PC-9 (cell line): ENCODE measurements around the gene F13A1. TPM values are rescaled to one million over a fixed set of nuclear protein-coding genes. Genes with fewer than 3 reads are reported as not detected.

Experiments used
- BruUV-seq: library from RNA; stranded (reverse); fragments of 400-500 nt; replicated peaks from 2 replicates; lab custom pipeline; 2021; lab: Mats Ljungman, UMichigan
- CTCF ChIA-PET: fragments of 300-600 bp; sonication (Branson Sonifier 250); formaldehyde crosslinking; loops from one replicate; lab custom pipeline; 2022; ENCODE audit warnings: antibody characterized with exemption; lab: Charles Lee
- POLR2A ChIA-PET: fragments of 300-600 bp; sonication (Branson Sonifier 250); formaldehyde crosslinking; loops from one replicate; lab custom pipeline; 2022; ENCODE audit warnings: antibody characterized with exemption; ENCODE audit not compliant: unreplicated experiment; lab: Charles Lee
- DNase-seq, 2 experiments: peaks; one replicate each; pipeline versions ENCODE4 v3.0.0 to v3.0.0-alpha.2; 2015 to 2022; ENCODE audit warnings: mixed read lengths in 1 of 2
- H2AFZ ChIP-seq: fragments of 200-600 bp; sonication (generic); 2 replicates; pipeline ENCODE4 v1.8.1; 2017; ENCODE audit warnings: antibody characterized with exemption
- H3F3A ChIP-seq: fragments of 200-600 bp; sonication (generic); 2 replicates; pipeline ENCODE4 v1.8.1; 2017; ENCODE audit warnings: antibody characterized with exemption, mild to moderate bottlenecking, low read depth; ENCODE audit not compliant: insufficient read depth
- H3K27ac ChIP-seq: fragments of 200-600 bp; sonication (generic); 2 replicates; pipeline ENCODE4 v1.6.1; 2016; ENCODE audit warnings: mixed run types
- H3K27me3 ChIP-seq: fragments of 200-600 bp; sonication (generic); 2 replicates; pipeline ENCODE4 v1.6.1; 2016; ENCODE audit warnings: low read depth, mixed run types; ENCODE audit not compliant: insufficient read depth
- H3K36me3 ChIP-seq: fragments of 200-600 bp; sonication (generic); 2 replicates; pipeline ENCODE4 v1.6.1; 2016; ENCODE audit warnings: low read depth, mixed run types
- H3K4me1 ChIP-seq: fragments of 200-600 bp; sonication (generic); replicated peaks from 2 replicates; pipeline ENCODE4 v1.6.1; 2016; ENCODE audit warnings: mixed run types; ENCODE audit not compliant: insufficient read depth
- H3K4me2 ChIP-seq: fragments of 200-600 bp; sonication (generic); 2 replicates; pipeline ENCODE4 v1.6.1; 2017; ENCODE audit warnings: mixed run types
- H3K4me3 ChIP-seq: fragments of 200-600 bp; sonication (generic); 2 replicates; pipeline ENCODE4 v1.6.1; 2016; ENCODE audit warnings: mixed run types
- H3K79me2 ChIP-seq: fragments of 200-600 bp; sonication (generic); 2 replicates; pipeline ENCODE4 v1.6.1; 2017; ENCODE audit warnings: low read depth, mixed run types
- H3K9me2 ChIP-seq: fragments of 200-600 bp; sonication (generic); 2 replicates; pipeline ENCODE4 v1.8.1; 2017; ENCODE audit warnings: mild to moderate bottlenecking; ENCODE audit not compliant: insufficient read depth
- H3K9me3 ChIP-seq: fragments of 200-600 bp; sonication (generic); 2 replicates; pipeline ENCODE4 v1.8.1; 2016; ENCODE audit warnings: low read depth; ENCODE audit not compliant: insufficient read depth
- H4K20me1 ChIP-seq: fragments of 200-600 bp; sonication (generic); 2 replicates; pipeline ENCODE4 v1.8.1; 2017; ENCODE audit not compliant: insufficient read depth
- EZH2 ChIP-seq: fragments of 200-600 bp; sonication (generic); IDR thresholded peaks from 2 replicates; pipeline ENCODE4 v1.8.0; 2017; ENCODE audit warnings: antibody characterized with exemption, low read depth
- intact Hi-C: fragments of 100-400 bp; cut with micrococcal nuclease; formaldehyde crosslinking; loops from one replicate; pipeline ENCODE4 v1.10.0; 2022; ENCODE audit not compliant: unreplicated experiment
- total RNA-seq: library from RNA; stranded (reverse); gene quantifications from 2 replicates; pipeline ENCODE4 v1.2.3, GENCODE V29; 2021
- TF ChIP-seq, protein P1 (sequence below): fragments of 200-600 bp; sonication (generic); conservative IDR thresholded peaks from 2 replicates; pipeline ENCODE4 v1.6.1; 2017; ENCODE audit warnings: mixed run types, antibody characterized with exemption, mild to moderate bottlenecking, moderate library complexity

The F13A1 gene
- total RNA-seq, 1 experiment from 2014 or later = not detected

DNA sequence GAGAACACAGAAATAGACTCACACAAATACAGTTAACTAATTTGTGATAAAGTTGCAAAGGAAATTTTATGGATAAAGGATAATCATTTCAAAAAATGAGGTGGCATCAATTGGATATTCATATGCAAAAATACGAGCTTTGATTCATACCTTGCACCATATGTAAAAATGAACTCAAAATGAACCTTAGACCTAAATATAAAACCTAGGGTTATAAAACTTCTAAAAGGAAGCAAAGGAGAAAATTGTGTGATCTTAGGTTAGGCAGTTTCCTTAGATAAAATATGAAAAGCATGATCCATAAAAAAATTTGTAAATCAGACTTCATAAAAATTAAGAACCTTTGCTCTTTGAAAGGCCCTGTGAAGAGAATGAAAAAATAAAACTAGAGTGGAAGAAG lies 85.5 kb downstream of the F13A1 start:
- BruUV-seq = no TSS peak
- Histone ChIP-seq H3K4me3 (no peak overlapping the region), H3K9me2 (no peaks in the 10 kb centered on the region), H3K36me3 (no peaks in the 10 kb centered on the region), H3K9me3 (no peaks in the 10 kb centered on the region), H3K4me2 (no peak overlapping the region), H3K27me3 (no peaks in the 10 kb centered on the region), H3K4me1 (no peaks in the 10 kb centered on the region), H3K79me2 (no peaks in the 10 kb centered on the region), H4K20me1 (no peaks in the 10 kb centered on the region), H2AFZ (no peak overlapping the region), H3F3A (no peaks in the 10 kb centered on the region), H3K27ac (no peak overlapping the region)
- intact Hi-C loops = no loop called here
- no peak for TF ChIP-seq EZH2
- TF ChIP-seq, protein P1, sequence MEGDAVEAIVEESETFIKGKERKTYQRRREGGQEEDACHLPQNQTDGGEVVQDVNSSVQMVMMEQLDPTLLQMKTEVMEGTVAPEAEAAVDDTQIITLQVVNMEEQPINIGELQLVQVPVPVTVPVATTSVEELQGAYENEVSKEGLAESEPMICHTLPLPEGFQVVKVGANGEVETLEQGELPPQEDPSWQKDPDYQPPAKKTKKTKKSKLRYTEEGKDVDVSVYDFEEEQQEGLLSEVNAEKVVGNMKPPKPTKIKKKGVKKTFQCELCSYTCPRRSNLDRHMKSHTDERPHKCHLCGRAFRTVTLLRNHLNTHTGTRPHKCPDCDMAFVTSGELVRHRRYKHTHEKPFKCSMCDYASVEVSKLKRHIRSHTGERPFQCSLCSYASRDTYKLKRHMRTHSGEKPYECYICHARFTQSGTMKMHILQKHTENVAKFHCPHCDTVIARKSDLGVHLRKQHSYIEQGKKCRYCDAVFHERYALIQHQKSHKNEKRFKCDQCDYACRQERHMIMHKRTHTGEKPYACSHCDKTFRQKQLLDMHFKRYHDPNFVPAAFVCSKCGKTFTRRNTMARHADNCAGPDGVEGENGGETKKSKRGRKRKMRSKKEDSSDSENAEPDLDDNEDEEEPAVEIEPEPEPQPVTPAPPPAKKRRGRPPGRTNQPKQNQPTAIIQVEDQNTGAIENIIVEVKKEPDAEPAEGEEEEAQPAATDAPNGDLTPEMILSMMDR = no peak
- CTCF ChIA-PET = no interaction called here
- POLR2A ChIA-PET = no interaction called here
- DNase-seq = no peak

DNA sequence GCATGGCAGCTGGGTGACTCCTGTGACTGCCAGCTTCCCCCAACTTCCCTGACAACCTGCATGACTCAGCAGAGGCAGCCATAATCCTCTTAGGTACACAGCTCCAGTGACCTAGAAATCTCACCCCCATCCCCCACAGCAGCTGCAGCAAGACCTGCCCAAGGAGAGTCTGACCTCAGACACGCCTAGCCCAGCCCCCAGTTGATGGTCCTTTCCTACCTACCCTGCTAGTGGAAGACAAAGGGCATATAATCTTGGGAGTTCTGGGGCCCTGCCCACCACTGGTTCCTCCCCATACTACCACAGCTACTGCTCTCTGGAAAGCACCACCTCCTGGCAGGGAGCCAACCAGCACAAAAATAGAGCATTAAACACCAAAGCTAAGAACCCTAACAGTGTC lies 90.2 kb downstream of the F13A1 start:
- no peak for DNase-seq
- Histone ChIP-seq H3K9me3 (no peaks in the 10 kb centered on the region), H2AFZ (no peak overlapping the region), H3K4me3 (no peak overlapping the region), H3K27ac (no peak overlapping the region), H3K9me2 (no peaks in the 10 kb centered on the region), H3F3A (no peaks in the 10 kb centered on the region), H3K79me2 (no peaks in the 10 kb centered on the region), H3K36me3 (no peaks in the 10 kb centered on the region), H3K27me3 (no peaks in the 10 kb centered on the region), H4K20me1 (no peaks in the 10 kb centered on the region), H3K4me1 (no peaks in the 10 kb centered on the region), H3K4me2 (no peak overlapping the region)
- no peak for TF ChIP-seq EZH2
- TF ChIP-seq, protein P1 = no peak
- intact Hi-C loops = no loop called here
- ChIA-PET CTCF (no interaction called here), POLR2A (no interaction called here)
- BruUV-seq = no TSS peak

DNA sequence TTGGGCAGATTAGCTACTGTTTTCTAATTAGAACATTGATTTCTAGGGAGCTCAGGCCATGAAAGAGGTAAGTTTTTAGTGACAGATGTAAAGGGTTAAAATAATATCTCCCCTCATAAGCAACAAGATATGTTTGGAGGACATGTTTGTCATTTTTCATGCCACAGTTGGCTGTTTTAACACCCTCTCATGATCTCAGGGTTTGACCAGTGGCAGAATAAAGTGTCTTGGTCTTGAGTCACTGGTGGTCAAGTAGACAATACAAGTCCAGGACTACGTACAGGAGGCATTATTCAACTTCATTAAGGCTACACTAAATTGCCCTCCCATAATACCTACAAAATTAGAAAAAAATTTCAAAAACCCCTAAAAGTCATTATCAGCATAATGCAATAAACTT lies 92.6 kb downstream of the F13A1 start:
- TF ChIP-seq EZH2 = no peak
- TF ChIP-seq, protein P1 = no peak
- no peaks in the 10 kb centered on the region for H3K9me3 ChIP-seq
- no peaks in the 10 kb centered on the region for H3F3A ChIP-seq
- H3K27ac ChIP-seq = no peak overlapping the region
- H3K36me3 ChIP-seq = no peaks in the 10 kb centered on the region
- H2AFZ ChIP-seq = no peak overlapping the region
- POLR2A ChIA-PET = no interaction called here
- H4K20me1 ChIP-seq = no peaks in the 10 kb centered on the region
- no peaks in the 10 kb centered on the region for H3K79me2 ChIP-seq
- DNase-seq = no peak
- no peaks in the 10 kb centered on the region for H3K4me1 ChIP-seq
- H3K4me2 ChIP-seq = no peak overlapping the region
- no TSS peak for BruUV-seq
- no peak overlapping the region for H3K4me3 ChIP-seq
- CTCF ChIA-PET = no interaction called here
- H3K9me2 ChIP-seq = no peaks in the 10 kb centered on the region
- intact Hi-C loops = no loop called here
- H3K27me3 ChIP-seq = no peaks in the 10 kb centered on the region; the same call in 1 of the 2 replicates
